Measurements from ENCODE around the gene SLC24A3. TPM values are rescaled to one million over a fixed set of nuclear protein-coding genes. Genes with fewer than 3 reads are reported as not detected.

SLC24A3 gene
- total and polyA plus RNA-seq, 9 donors = 4.8 to 40.5 (median 18.6) TPM

GRCh38 chr20:19473216-19473921, 260.9 kb downstream of the SLC24A3 start:
- Histone ChIP-seq H3K27ac (no peak overlapping the region), H3K27me3 (no peaks in the 10 kb centered on the region), H3K9me3 (no peaks in the 10 kb centered on the region), H3K36me3 (no peaks in the 10 kb centered on the region), H3K4me3 (no peak overlapping the region), H3K4me1 (ENCODE audit: insufficient read depth) (no peaks in the 10 kb centered on the region)
- DNase-seq = no peak
- WGBS, 3 donors = 90 to 91% (median 90%) methylated on average over 8 of the region's 8 CpGs
- intact Hi-C loops (cut with DNase I) = no loop called here
- no peak for TF ChIP-seq EP300 (IDR thresholded peaks at IDR 0.05)
- no peak for TF ChIP-seq POLR2A (IDR thresholded peaks at IDR 0.05)
- TF ChIP-seq CTCF (IDR thresholded peaks at IDR 0.05) = no peak

GRCh38 chr20:19473922-19474286, 261.5 kb downstream of the SLC24A3 start:
- no peaks in the 10 kb centered on the region for H3K36me3 ChIP-seq
- intact Hi-C loops (cut with DNase I) = no loop called here
- no peaks in the 10 kb centered on the region for H3K27me3 ChIP-seq
- H3K9me3 ChIP-seq = no peaks in the 10 kb centered on the region
- WGBS, 3 donors = 86 to 88% (median 86%) methylated on average over 6 of the region's 6 CpGs
- H3K4me3 ChIP-seq = no peak overlapping the region
- no peak for TF ChIP-seq POLR2A (IDR thresholded peaks at IDR 0.05)
- TF ChIP-seq CTCF (IDR thresholded peaks at IDR 0.05) = no peak
- no peak for TF ChIP-seq EP300 (IDR thresholded peaks at IDR 0.05)
- H3K27ac ChIP-seq = no peak overlapping the region
- no peaks in the 10 kb centered on the region for H3K4me1 ChIP-seq (ENCODE audit: insufficient read depth)
- no peak for DNase-seq

GRCh38 chr20:19478320-19478895, 266.0 kb downstream of the SLC24A3 start:
- intact Hi-C loops (cut with DNase I) = no loop called here
- TF ChIP-seq CTCF (IDR thresholded peaks at IDR 0.05) = no peak
- TF ChIP-seq EP300 (IDR thresholded peaks at IDR 0.05) = no peak
- TF ChIP-seq POLR2A (IDR thresholded peaks at IDR 0.05) = no peak
- Histone ChIP-seq H3K27ac (no peak overlapping the region), H3K27me3 (no peaks in the 10 kb centered on the region), H3K4me1 (ENCODE audit: insufficient read depth) (no peaks in the 10 kb centered on the region), H3K4me3 (no peak overlapping the region), H3K9me3 (no peaks in the 10 kb centered on the region), H3K36me3 (no peaks in the 10 kb centered on the region)
- no peak for DNase-seq
- WGBS, 3 donors = 92 to 98% (median 95%) methylated on average over 5 of the region's 5 CpGs

- intact Hi-C loops (cut with DNase I) = no loop called here
- Histone ChIP-seq H3K4me3 (no peak overlapping the region), H3K9me3 (no peaks in the 10 kb centered on the region), H3K27me3 (no peaks in the 10 kb centered on the region), H3K4me1 (ENCODE audit: insufficient read depth) (no peaks in the 10 kb centered on the region), H3K36me3 (no peaks in the 10 kb centered on the region), H3K27ac (no peak overlapping the region)
- TF ChIP-seq POLR2A (IDR thresholded peaks at IDR 0.05) = no peak
- no peak for TF ChIP-seq CTCF (IDR thresholded peaks at IDR 0.05)
- TF ChIP-seq EP300 (IDR thresholded peaks at IDR 0.05) = no peak
- no peak for DNase-seq
- 37 to 91% (median 91%) methylated on average over 2 of the region's 2 CpGs for WGBS, 3 donors
Observed at GRCh38 chr20:19482726-19483125, 270.3 kb downstream of the SLC24A3 start.
